Measurements from ENCODE around the gene C1orf159.
A peak's percentile ranks its signal among the peaks of the same experiment; 100 is the strongest.

DNA sequence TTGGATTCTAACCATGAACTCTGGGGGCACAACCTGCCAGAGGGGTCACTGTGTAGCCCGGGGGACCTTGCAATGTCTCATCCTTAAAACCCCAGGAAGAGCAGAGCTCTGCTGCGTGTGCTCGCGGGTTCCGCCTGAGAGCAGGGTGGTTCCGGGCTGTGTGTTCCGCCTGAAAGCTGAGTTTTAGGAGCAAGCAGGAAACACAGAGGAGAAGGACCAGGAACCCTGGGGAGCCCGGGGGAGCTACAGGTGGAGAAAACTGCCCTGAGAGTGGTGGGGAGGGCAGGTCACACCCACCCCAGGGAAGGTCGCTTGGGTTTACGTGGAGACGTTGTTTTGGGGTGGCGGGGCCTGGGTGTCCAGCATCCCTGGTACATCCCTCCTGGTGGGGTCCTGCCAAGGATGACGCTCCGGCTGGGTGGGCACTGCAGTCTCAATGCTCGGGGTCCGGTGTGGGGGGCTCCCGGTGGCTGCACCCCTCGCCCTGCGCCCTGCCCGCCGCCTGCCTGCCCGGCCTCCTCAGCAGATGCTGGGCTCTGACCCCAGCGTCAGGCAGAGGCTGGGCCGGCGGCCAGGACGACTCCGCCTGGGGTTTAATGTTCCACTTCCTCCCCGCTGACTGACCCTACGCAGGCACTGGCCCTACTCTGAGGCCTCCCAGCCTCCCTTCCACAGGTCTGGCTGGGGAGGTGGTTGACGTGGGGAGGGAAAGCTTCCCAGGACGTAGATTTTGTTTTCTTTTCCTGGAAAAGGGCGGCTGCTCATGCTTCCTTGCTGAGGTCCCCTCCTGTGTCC, 17.3 kb upstream of the C1orf159 start:
- TF ChIP-seq, protein P1, sequence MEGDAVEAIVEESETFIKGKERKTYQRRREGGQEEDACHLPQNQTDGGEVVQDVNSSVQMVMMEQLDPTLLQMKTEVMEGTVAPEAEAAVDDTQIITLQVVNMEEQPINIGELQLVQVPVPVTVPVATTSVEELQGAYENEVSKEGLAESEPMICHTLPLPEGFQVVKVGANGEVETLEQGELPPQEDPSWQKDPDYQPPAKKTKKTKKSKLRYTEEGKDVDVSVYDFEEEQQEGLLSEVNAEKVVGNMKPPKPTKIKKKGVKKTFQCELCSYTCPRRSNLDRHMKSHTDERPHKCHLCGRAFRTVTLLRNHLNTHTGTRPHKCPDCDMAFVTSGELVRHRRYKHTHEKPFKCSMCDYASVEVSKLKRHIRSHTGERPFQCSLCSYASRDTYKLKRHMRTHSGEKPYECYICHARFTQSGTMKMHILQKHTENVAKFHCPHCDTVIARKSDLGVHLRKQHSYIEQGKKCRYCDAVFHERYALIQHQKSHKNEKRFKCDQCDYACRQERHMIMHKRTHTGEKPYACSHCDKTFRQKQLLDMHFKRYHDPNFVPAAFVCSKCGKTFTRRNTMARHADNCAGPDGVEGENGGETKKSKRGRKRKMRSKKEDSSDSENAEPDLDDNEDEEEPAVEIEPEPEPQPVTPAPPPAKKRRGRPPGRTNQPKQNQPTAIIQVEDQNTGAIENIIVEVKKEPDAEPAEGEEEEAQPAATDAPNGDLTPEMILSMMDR (IDR thresholded peaks at IDR 0.05; ENCODE audit: control extremely low read depth in 1 of 3, insufficient read depth in 1 of 3, low read depth in 1 of 3, low read length in 3 of 3) = peak in 1 of 3 experiments; percentile 18; a peak in 1 of 4 replicates
- TF ChIP-seq EP300 (IDR thresholded peaks at IDR 0.05; ENCODE audit: borderline replicate concordance in 1 of 2, low read depth in 2 of 2, low read length in 2 of 2) = no peak
- no peak for TF ChIP-seq E2F6 (IDR thresholded peaks at IDR 0.05)
- TF ChIP-seq HDAC2 (IDR thresholded peaks at IDR 0.05; ENCODE audit: borderline replicate concordance in 1 of 2, low read depth in 2 of 2, low read length in 2 of 2) = no peak
- no peak for TF ChIP-seq CEBPB (IDR thresholded peaks at IDR 0.05; ENCODE audit: low read depth, low read length)
- no peak for TF ChIP-seq EZH2 (IDR thresholded peaks at IDR 0.05; ENCODE audit: low read depth, low read length, severe bottlenecking)
- no peak for TF ChIP-seq RXRA (IDR thresholded peaks at IDR 0.05; ENCODE audit: insufficient read depth, low read depth, low read length)
- TF ChIP-seq PHF8 (conservative IDR thresholded peaks at IDR 0.05; ENCODE audit: low read depth, low read length) = no peak

Data from H1 (cell line).